GM13976 (cell line): ENCODE data around the gene MED28.
A peak's percentile ranks its signal among the peaks of the same experiment; 100 is the strongest.

Experiments
- DNase-seq: peaks from one replicate; pipeline ENCODE4 v3.0.0; 2012; ENCODE audit warnings: low spot score
- CTCF ChIP-seq: IDR thresholded peaks from 2 replicates; pipeline ENCODE4 v1.5.1; 2012; ENCODE audit warnings: borderline replicate concordance, mild to moderate bottlenecking; ENCODE audit not compliant: insufficient read depth; ENCODE audit errors: extremely low read depth, missing control alignments, control extremely low read depth
- in situ Hi-C: fragments of 300-500 bp; cut with MboI; formaldehyde crosslinking; loops from one replicate; pipeline ENCODE4 v1.12.0; 2022; ENCODE audit warnings: low sequenced_read_pairs, mixed read lengths, inconsistent platforms; ENCODE audit not compliant: unreplicated experiment

The MED28 gene

GRCh38 chr4:17587094-17587822 is 27.2 kb upstream of the MED28 start:
- no peak for DNase-seq
- TF ChIP-seq CTCF = no peak
- in situ Hi-C loops = no loop called here

GRCh38 chr4:17589355-17589754 is 25.1 kb upstream of the MED28 start:
- TF ChIP-seq CTCF = no peak
- no peak for DNase-seq
- in situ Hi-C loops = no loop called here

GRCh38 chr4:17595471-17596005 is 18.9 kb upstream of the MED28 start:
- no peak for TF ChIP-seq CTCF
- DNase-seq = peak; percentile 41
- in situ Hi-C loops = no loop called here

- in situ Hi-C loops = no loop called here
- TF ChIP-seq CTCF = no peak
These were observed 16.9 kb upstream of the MED28 start for GRCh38 chr4:17597517-17597916.

GRCh38 chr4:17599826-17600225 is 14.6 kb upstream of the MED28 start:
- no peak for DNase-seq
- in situ Hi-C loops = no loop called here
- no peak for TF ChIP-seq CTCF

More at GRCh38 chr4:17597517-17597916, 16.9 kb upstream of the MED28 start:
- no peak for DNase-seq

GRCh38 chr4:17605236-17605635 is 9.2 kb upstream of the MED28 start:
- DNase-seq = no peak
- TF ChIP-seq CTCF = no peak
- in situ Hi-C loops = no loop called here
